Caki2 (cell line): ENCODE data around the gene LOXL1. TPM values are rescaled to one million over a fixed set of nuclear protein-coding genes. Genes with fewer than 3 reads are reported as not detected.

Experiments used
- DNase-seq: peaks from one replicate; pipeline ENCODE4 v3.0.0-alpha.2; 2015; ENCODE audit warnings: low read depth
- in situ Hi-C: cut with HindIII; loops from 2 replicates; pipeline ENCODE4 v1.10.0; 2016; ENCODE audit warnings: low sequenced_read_pairs, low pct_unique_long_range_greater_than_20kb, mixed read lengths
- total RNA-seq: library from RNA; depleted of rRNA; stranded (reverse); fragments of >200 nt; shearing (Covaris generic); gene quantifications from 2 replicates; pipeline ENCODE4 v1.2.3, GENCODE V29; 2014; ENCODE audit warnings: low replicate concordance; rRNA removed

LOXL1 gene
- total RNA-seq, 1 experiment from 2014 or later, result 22.7 TPM

- in situ Hi-C loops, result no loop called here
- peak; percentile 92 for DNase-seq
Observed at GRCh38 chr15:73994413-73994883, 68.2 kb downstream of the LOXL1 start, which contains the start of gene PML. Gene PML, plus strand, starts transcription at chr15:73994716. Its CDS starts 97 bp downstream, at chr15:73994813.

- in situ Hi-C loops, result no loop called here
Observed at GRCh38 chr15:73994912-73995622, 68.8 kb downstream of the LOXL1 start.

GRCh38 chr15:73996267-73996666, 70.0 kb downstream of the LOXL1 start:
- DNase-seq, result no peak
- in situ Hi-C loops, result no loop called here

More at GRCh38 chr15:73994912-73995622, 68.8 kb downstream of the LOXL1 start:
- no peak for DNase-seq

GRCh38 chr15:73996939-73997338, 70.7 kb downstream of the LOXL1 start:
- in situ Hi-C loops, result no loop called here
- DNase-seq, result peak; percentile 62

- in situ Hi-C loops, result no loop called here
- DNase-seq, result no peak
Observed at GRCh38 chr15:73997986-73998385, 71.7 kb downstream of the LOXL1 start.

Other genes with a start within 250 kb of the LOXL1 start
- 142 and 198 TPM in 2 replicates for gene CD276, start 242.1 kb upstream of the LOXL1 start, total RNA-seq
- gene INSYN1, start 173.1 kb upstream of the LOXL1 start, total RNA-seq, result not detected in 2 replicates
- gene TBC1D21, start 52.9 kb upstream of the LOXL1 start, total RNA-seq, result not detected in 2 replicates
- 24.1 and 33.0 TPM in 2 replicates for gene STOML1, start 65.8 kb downstream of the LOXL1 start, total RNA-seq
- gene PML, start 68.3 kb downstream of the LOXL1 start, total RNA-seq, result 20.6 and 22.2 TPM in 2 replicates
- gene GOLGA6A, start 156.1 kb downstream of the LOXL1 start, total RNA-seq, result 1.0 TPM in 1 of 2 replicates, not detected in the other
- gene ISLR2, start 204.1 kb downstream of the LOXL1 start, total RNA-seq, result 0.23 and 1.4 TPM in 2 replicates
- gene ISLR, start 247.2 kb downstream of the LOXL1 start, total RNA-seq, result not detected in 2 replicates